Central memory CD4-positive, alpha-beta T cell (primary cell): ENCODE measurements around the gene TMEM165.

Experiments used
- DNase-seq: peaks from one replicate; pipeline ENCODE4 v3.0.0; 2022

Gene TMEM165

GRCh38 chr4:55369968-55370367 is 25.8 kb upstream of the TMEM165 start:
- DNase-seq, result no peak

- DNase-seq, result no peak
Observed at GRCh38 chr4:55372259-55372658, 23.5 kb upstream of the TMEM165 start.

GRCh38 chr4:55373461-55373860 is 22.3 kb upstream of the TMEM165 start:
- no peak for DNase-seq

DNA sequence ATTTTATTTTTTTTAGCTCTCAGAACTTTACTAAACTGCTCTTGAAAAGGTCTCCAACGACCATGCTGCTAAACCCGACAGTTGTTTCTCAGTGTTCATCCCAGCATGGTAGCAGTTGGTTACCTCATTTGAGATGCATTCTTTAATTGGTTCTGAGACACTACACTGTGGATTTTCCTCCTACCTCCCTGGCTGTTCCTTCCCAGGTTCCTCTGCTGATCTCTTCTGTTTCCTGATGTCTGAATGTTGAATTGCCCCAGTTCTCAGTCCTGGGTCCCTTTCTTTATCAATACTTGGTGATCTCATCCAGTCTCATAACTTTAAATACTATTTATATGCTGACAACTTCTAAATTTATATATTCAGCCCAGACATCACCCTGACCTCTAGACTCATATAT is 19.1 kb upstream of the TMEM165 start:
- no peak for DNase-seq

GRCh38 chr4:55378617-55379467 is 16.9 kb upstream of the TMEM165 start:
- no peak for DNase-seq

GRCh38 chr4:55380576-55380975 is 15.2 kb upstream of the TMEM165 start:
- no peak for DNase-seq

DNA sequence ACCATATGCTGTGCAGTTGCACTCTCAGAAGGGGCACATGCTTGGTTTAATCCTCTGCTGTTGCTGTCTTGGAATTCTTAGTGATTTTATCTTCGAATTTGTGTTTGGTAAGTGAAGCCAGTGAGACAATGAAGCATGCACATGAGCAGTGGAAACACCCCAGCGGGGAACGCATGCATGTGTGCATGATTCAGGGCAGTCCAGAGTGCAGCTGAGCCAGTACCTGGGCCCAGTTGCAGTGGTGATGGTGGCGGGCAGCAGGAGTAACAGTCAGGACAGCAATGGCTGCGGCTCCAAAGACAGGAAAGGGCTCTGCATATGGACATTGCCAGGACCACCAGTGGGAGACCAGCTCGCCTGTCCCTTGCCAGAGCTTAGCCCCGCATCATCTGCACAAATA is 14.3 kb upstream of the TMEM165 start:
- DNase-seq, result no peak

DNA sequence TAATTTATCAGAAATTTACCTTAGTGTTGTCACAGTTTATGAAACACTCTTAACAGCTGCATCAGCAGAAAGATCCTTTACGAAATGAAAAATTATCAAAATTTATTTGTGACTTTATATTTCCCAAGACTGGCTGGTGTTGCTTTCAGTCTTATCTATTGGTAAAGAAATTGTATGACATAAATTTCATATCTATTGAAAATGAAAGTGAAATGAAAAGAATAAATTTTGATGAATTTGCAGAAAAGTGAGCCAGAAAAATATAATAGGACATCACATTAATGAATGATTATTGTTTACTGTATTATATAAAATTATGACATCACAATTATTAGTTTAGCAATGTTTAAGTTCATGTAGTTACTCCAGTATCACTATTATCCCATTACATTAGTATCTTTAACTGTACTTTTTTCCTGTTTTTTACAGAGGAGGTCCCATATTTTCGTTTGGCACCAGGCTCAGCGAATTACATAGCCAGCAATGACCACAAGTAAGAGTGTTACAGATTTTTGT is 13.2 kb upstream of the TMEM165 start:
- DNase-seq, result no peak

DNA sequence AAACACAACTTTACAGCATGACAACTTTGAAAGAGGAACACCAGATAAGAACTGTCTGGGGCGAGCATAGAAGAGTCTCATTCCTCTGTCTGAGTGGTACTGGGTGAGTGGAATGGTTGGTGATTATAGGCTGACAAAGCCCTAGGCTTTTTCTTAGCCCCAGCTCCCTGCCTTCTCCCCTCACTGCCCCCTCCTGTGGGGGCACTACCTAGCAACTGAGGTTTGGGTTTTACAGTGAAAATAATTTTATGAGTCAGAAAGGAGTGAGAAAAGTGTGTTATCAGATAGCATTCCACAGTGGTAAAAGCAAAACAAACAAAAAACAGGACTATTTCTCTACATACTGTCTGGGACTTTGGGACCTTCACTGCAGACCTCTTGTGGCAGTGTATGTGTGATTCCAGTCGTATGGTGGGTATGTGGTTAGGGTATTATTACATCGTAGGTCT is 10.5 kb upstream of the TMEM165 start:
- no peak for DNase-seq

GRCh38 chr4:55386073-55386472 is 9.7 kb upstream of the TMEM165 start:
- no peak for DNase-seq

DNA sequence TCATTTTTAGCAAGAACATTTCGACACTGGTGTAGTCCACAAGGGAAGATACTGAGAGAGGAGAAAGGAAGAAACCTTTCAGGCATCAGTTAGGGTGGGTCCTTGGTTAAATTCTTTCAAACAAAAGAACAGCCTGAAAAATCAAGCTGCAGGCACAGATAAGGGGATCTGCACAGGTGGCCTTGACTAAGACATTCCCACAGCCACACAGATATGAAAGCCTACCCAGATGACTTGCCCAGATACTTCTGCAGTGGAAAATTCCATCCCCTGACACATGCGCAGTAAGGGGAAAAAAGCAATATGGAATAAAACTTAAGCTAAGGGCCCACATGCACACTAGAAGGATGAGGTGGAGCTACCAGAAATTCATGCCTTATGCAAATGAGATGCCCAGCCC is 8.9 kb upstream of the TMEM165 start:
- no peak for DNase-seq

DNA sequence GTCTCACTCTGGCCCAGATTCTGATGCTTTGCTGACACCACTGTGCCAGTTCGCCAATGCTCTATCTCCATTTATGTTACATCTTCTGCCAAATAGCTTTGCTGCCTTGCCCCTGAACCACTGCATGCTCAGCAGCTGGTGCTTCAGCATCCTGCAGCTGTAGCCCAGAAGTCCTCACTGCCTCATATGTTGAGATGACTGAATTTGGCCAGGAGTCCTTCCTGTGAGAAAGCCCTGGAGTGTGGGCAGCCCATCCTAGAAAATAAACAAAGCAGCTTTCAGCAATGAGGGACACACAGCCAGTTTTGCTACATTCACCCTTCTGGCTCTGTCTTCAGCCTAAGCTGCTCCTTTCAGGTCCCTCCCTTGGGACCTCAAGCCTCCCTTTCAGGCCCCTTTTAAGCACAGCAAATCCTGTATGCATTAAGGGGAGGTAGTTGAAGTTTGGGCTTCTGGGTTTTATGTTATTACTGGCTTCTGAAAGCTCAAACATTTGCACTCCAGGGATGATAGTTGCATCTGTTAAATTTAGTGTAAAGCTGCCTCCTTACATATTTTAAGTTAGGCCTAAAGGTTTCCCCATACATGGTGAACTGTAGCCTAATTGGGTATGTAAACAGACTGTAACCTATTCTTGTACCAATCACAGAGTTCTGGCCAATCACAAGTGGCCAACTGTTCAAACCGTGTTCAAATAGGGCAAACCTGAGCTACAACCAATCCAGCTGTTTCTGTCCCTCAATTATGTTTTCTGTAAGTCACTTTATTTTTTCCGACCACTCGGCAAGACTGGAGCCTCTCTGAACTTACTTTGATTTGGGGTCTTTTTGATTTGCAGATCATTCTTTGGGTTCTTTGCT is 2.1 kb upstream of the TMEM165 start:
- no peak for DNase-seq

- no peak for DNase-seq
Observed at GRCh38 chr4:55395218-55395528, 584 bp upstream of the TMEM165 start.

GRCh38 chr4:55396308-55397125 is 760 bp downstream of the TMEM165 start:
- DNase-seq, result peak; percentile 9

GRCh38 chr4:55397126-55397436 is 1.3 kb downstream of the TMEM165 start:
- peak; percentile 4 for DNase-seq

GRCh38 chr4:55397520-55398321 is 2.0 kb downstream of the TMEM165 start:
- DNase-seq, result no peak

GRCh38 chr4:55398461-55398860 is 2.7 kb downstream of the TMEM165 start:
- DNase-seq, result no peak

DNA sequence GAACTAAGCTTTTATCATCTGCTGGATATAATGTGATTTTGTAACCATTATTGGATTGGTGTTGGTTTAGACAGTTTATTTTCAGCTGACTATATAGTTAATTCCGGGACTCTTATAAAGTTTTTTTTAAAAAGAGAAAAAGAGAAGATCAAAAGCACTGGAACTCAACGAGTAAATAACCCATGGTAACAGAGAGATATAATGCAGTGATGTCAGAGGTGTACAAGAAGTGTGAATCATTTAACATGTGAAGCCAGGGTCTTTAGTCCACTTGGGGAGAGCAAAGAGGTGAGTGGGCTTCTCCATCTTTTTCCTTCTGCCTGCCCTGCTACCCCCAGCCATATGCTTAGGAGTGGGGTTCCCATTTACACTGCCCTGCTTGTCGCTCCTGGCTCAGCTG is 3.2 kb downstream of the TMEM165 start:
- DNase-seq, result no peak

GRCh38 chr4:55399581-55399980 is 3.8 kb downstream of the TMEM165 start:
- DNase-seq, result no peak

- DNase-seq, result no peak
Observed at GRCh38 chr4:55405073-55405472, 9.3 kb downstream of the TMEM165 start.

DNA sequence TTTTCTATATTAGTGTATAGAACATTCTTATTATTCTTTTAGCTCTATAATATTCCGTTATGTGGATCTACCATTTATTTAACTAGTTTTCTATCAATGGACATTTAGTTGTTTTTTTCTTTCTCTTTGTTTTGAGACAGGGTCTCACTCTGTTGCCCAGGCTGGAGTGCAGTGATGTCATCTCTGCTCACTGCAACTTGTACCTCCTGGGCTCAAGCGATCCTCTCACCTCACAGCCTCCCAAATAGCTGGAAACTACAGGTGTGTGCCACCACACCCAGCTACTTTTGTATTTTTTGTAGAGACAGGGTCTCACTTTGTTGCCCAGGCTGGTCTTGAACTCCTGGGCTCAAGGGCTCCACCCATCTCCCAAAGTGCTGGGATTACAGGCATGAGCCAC is 10.8 kb downstream of the TMEM165 start:
- no peak for DNase-seq

GRCh38 chr4:55407119-55407518 is 11.4 kb downstream of the TMEM165 start:
- no peak for DNase-seq
